Endothelial cell of umbilical vein (primary cell): ENCODE measurements around the gene NXN. TPM values are rescaled to one million over a fixed set of nuclear protein-coding genes. Genes with fewer than 3 reads are reported as not detected.
A peak's percentile ranks its signal among the peaks of the same experiment; 100 is the strongest.

Experiments used
- BruUV-seq: library from RNA; stranded (reverse); fragments of 400-500 nt; replicated peaks from 2 replicates; lab custom pipeline; 2021; lab: Mats Ljungman, UMichigan
- CTCF ChIA-PET: fragments of 300-600, 350-600 bp; sonication (Branson Sonifier 250); formaldehyde crosslinking; loops from one replicate; lab custom pipeline; 2021; ENCODE audit warnings: antibody characterized with exemption, inconsistent platforms; lab: Charles Lee
- POLR2A ChIA-PET: fragments of 300-600, 350-600 bp; sonication (Branson Sonifier 250); formaldehyde crosslinking; loops from one replicate; lab custom pipeline; 2021; ENCODE audit warnings: antibody characterized with exemption, inconsistent platforms; lab: Charles Lee
- DNase-seq: peaks from one replicate; pipeline ENCODE4 v3.0.0-alpha.2; 2011; ENCODE audit warnings: low read depth, low spot score
- FAIRE-seq: peaks from 2 replicates; lab custom pipeline; 2011; peaks lifted over from hg19 to GRCh38; lab: Jason Lieb, UNC
- H2AFZ ChIP-seq: 2 replicates; pipeline ENCODE4 v1.6.0; 2012; ENCODE audit warnings: low read depth, low read length, control low read depth, inconsistent platforms
- H3K27ac ChIP-seq: 2 replicates; pipeline ENCODE4 v1.5.1; 2011; ENCODE audit warnings: low read depth, mild to moderate bottlenecking, control low read depth, low read length, moderate library complexity; ENCODE audit not compliant: insufficient read depth
- H3K27me3 ChIP-seq, 2 experiments: 2 replicates each; pipeline versions ENCODE4 v1.6.0 to v1.6.1; 2011; ENCODE audit warnings: low read length in 2 of 2, mixed read lengths in 1 of 2; ENCODE audit not compliant: control insufficient read depth in 2 of 2, insufficient read depth in 2 of 2
- H3K36me3 ChIP-seq, 2 experiments: 2 replicates in 1 of 2; 3 replicates in 1 of 2; pipeline ENCODE4 v1.5.1; 2011; ENCODE audit warnings: low read length in 2 of 2, mild to moderate bottlenecking in 1 of 2, moderate library complexity in 1 of 2; ENCODE audit not compliant: control insufficient read depth in 2 of 2, insufficient read depth in 2 of 2; ENCODE audit errors: extremely low read depth in 1 of 2
- H3K4me1 ChIP-seq: 3 replicates; pipeline ENCODE4 v1.5.1; 2011; ENCODE audit warnings: mild to moderate bottlenecking, low read length; ENCODE audit not compliant: control insufficient read depth, insufficient read depth; ENCODE audit errors: extremely low read depth
- H3K4me2 ChIP-seq: 2 replicates; pipeline ENCODE4 v1.6.1; 2011; ENCODE audit warnings: low read length, control low read depth, mixed read lengths; ENCODE audit not compliant: insufficient read depth
- H3K4me3 ChIP-seq, 3 experiments: fragments of 200-600 bp in 1 of 3; sonication (generic), shearing (Covaris generic) in 1 of 3; replicated peaks in 1 of 3; 2 replicates each; pipeline ENCODE4 v1.5.1; 2011 to 2016; ENCODE audit warnings: control low read depth in 3 of 3, low read length in 3 of 3, mild to moderate bottlenecking in 2 of 3, inconsistent platforms in 1 of 3, low read depth in 1 of 3, moderate library complexity in 1 of 3; ENCODE audit not compliant: insufficient read depth in 1 of 3
- H3K79me2 ChIP-seq: 2 replicates; pipeline ENCODE4 v1.6.0; 2012; ENCODE audit warnings: low read length, inconsistent platforms; ENCODE audit not compliant: control insufficient read depth, insufficient read depth
- H3K9ac ChIP-seq: replicated peaks from 2 replicates; pipeline ENCODE3; 2011; ENCODE audit warnings: low read length, control low read depth; ENCODE audit not compliant: insufficient read depth; ENCODE audit errors: extremely low read depth
- H3K9me1 ChIP-seq: replicated peaks from 3 replicates; pipeline ENCODE4 v1.6.0; 2011; ENCODE audit warnings: mild to moderate bottlenecking, low read length; ENCODE audit not compliant: control insufficient read depth, insufficient read depth; ENCODE audit errors: extremely low read depth
- H3K9me3 ChIP-seq: replicated peaks from 2 replicates; pipeline ENCODE4 v1.5.1; 2012; ENCODE audit warnings: low read length, inconsistent platforms; ENCODE audit not compliant: control insufficient read depth, insufficient read depth
- H4K20me1 ChIP-seq: replicated peaks from 2 replicates; pipeline ENCODE3; 2011; ENCODE audit warnings: mild to moderate bottlenecking, low read length; ENCODE audit not compliant: control insufficient read depth, insufficient read depth; ENCODE audit errors: extremely low read depth
- CTCF ChIP-seq, 2 donors: IDR thresholded peaks; 1 replicate in 1 of 2; 2 replicates in 1 of 2; pipeline ENCODE4 v1.5.1; 2011; ENCODE audit warnings: low read length in 2 of 2, mild to moderate bottlenecking in 2 of 2, moderate library complexity in 2 of 2, control low read depth in 1 of 2, inconsistent platforms in 1 of 2, low read depth in 1 of 2; ENCODE audit not compliant: insufficient read depth in 1 of 2; ENCODE audit errors: extremely low read depth in 1 of 2
- EZH2 ChIP-seq: IDR thresholded peaks from 2 replicates; pipeline ENCODE4 v1.6.1; 2012; ENCODE audit warnings: borderline replicate concordance, low read depth, mild to moderate bottlenecking, moderate library complexity, low read length, inconsistent platforms; ENCODE audit not compliant: severe bottlenecking
- FOS ChIP-seq: IDR thresholded peaks from 2 replicates; pipeline ENCODE4 v1.6.1; 2011; ENCODE audit warnings: mild to moderate bottlenecking, low read length, moderate library complexity, borderline replicate concordance; ENCODE audit not compliant: insufficient read depth
- GATA2 ChIP-seq: IDR thresholded peaks from 2 replicates; pipeline ENCODE4 v1.7.0; 2011; ENCODE audit warnings: low read depth, mild to moderate bottlenecking, moderate library complexity, mixed read lengths, low read length; ENCODE audit not compliant: insufficient read length, insufficient read depth
- JUN ChIP-seq: IDR thresholded peaks from 2 replicates; pipeline ENCODE4 v1.6.1; 2011; ENCODE audit warnings: borderline replicate concordance, low read depth; ENCODE audit not compliant: insufficient read length, insufficient read depth
- MAX ChIP-seq: IDR thresholded peaks from 2 replicates; pipeline ENCODE4 v1.6.1; 2011; ENCODE audit not compliant: insufficient read depth, insufficient read length
- MYC ChIP-seq: IDR thresholded peaks from one replicate; pipeline ENCODE4 v1.6.1; 2011; ENCODE audit warnings: mild to moderate bottlenecking, low read depth, low read length
- POLR2A ChIP-seq: IDR thresholded peaks from 2 replicates; pipeline ENCODE4 v1.6.1; 2012; ENCODE audit warnings: low read depth, mild to moderate bottlenecking, control low read depth, low read length
- POLR2AphosphoS5 ChIP-seq: IDR thresholded peaks from 2 replicates; pipeline ENCODE4 v1.6.1; 2012; ENCODE audit warnings: low read depth, mild to moderate bottlenecking, control low read depth, low read length, moderate library complexity; ENCODE audit not compliant: insufficient read depth
- dilution Hi-C: fragments of 300-500 bp; cut with MboI; formaldehyde crosslinking; loops from one replicate; pipeline ENCODE4 v1.15.0; 2019; ENCODE audit warnings: low sequenced_read_pairs; ENCODE audit not compliant: extremely low pct_ligation_motif_present
- intact Hi-C: fragments of 100-400 bp; cut with micrococcal nuclease; formaldehyde crosslinking; loops from one replicate; pipeline ENCODE4 v1.10.0; 2022
- polyA plus RNA-seq, 4 experiments: library from polyadenylated mRNA; depleted of rRNA in 3 of 4; stranded (reverse) in 3 of 4; unstranded in 1 of 4; fragments of >200 nt; gene quantifications; 2 replicates each; pipeline versions ENCODE4 v1.2.1 to v1.2.3, GENCODE V29; 2011 to 2012; ENCODE audit warnings: missing spikeins in 1 of 4
- total RNA-seq: library from RNA; stranded (reverse); gene quantifications from 2 replicates; pipeline ENCODE4 v1.2.3, GENCODE V29; 2021

Gene NXN
- total and polyA plus RNA-seq, 2 donors (not counting 3 experiments of a cell fraction or from before 2014, with no cell fraction given), result 69.5 to 77.3 TPM

DNA sequence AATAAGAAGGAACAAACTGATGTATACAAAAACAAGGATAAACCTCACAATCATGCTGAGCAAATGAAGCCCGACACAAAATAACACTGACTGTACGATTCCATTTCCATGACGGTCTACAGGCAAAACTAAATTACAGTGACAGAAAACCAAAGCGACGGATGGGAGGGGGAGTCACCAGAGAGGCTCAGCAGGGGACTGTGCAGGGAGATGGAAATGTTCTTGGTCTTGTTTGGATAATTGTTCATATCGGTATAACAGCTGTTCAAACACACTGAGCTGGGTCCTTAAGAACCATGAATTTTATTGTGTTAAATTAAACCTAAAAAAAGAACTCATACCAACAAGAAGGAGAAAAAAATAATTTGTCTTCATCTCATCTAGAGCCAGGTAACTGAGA lies 97.8 kb downstream of the NXN start:
- ChIA-PET POLR2A (no interaction called here), CTCF (interaction anchor here (0.8 kb wide), 1 partner anchor 99 kb away, joined by 3 read pairs; no protein-coding TSS in a partner anchor)
- H4K20me1 ChIP-seq, result no peaks in the 10 kb centered on the region

More for the DNA sequence above, 97.8 kb downstream of the NXN start:
- dilution Hi-C loops, result no loop called here
- no peak overlapping the region for H3K27ac ChIP-seq
- no peaks in the 10 kb centered on the region for H3K27me3 ChIP-seq
- DNase-seq, result no peak
- TF ChIP-seq FOS (no peak), EZH2 (no peak), POLR2A (no peak), POLR2AphosphoS5 (no peak), CTCF (IDR thresholded peaks at IDR 0.05; ENCODE audit: extremely low read depth in 1 of 2, insufficient read depth in 1 of 2, low read depth in 1 of 2, low read length in 2 of 2) (no peak), JUN (no peak), GATA2 (no peak), MAX (no peak), MYC (no peak)
- H3K79me2 ChIP-seq, result no peaks in the 10 kb centered on the region
- H2AFZ ChIP-seq, result no peak overlapping the region
- no peak overlapping the region for H3K9ac ChIP-seq
- H3K9me1 ChIP-seq, result no peaks in the 10 kb centered on the region
- H3K4me1 ChIP-seq, result peaks cover 23% of the 10 kb centered on the region
- H3K36me3 ChIP-seq, result no peaks in the 10 kb centered on the region
- H3K4me2 ChIP-seq, result no peak overlapping the region
- no peaks in the 10 kb centered on the region for H3K9me3 ChIP-seq
- no peak overlapping the region for H3K4me3 ChIP-seq
- intact Hi-C loops, result no loop called here
- FAIRE-seq, result peak; percentile 46
- BruUV-seq, result no TSS peak
